GM19324 (cell line): ENCODE results near the gene CFAP53.
"Not testable (repeated sequence)": the region's sequence is repeated elsewhere in the genome, so short reads cannot be mapped to it uniquely, and the experiment has no call there.

Experiments
- ATAC-seq: cut with Tn5 transposase; IDR thresholded peaks from one replicate; pipeline ENCODE4 v1.9.1; 2021; ENCODE audit warnings: mild to moderate bottlenecking, moderate library complexity; ENCODE audit not compliant: unreplicated experiment, low FRiP score

CFAP53 gene

GRCh38 chr18:50288348-50289107 is 22.2 kb upstream of the CFAP53 start:
- ATAC-seq = not testable (repeated sequence)

GRCh38 chr18:50287441-50288347 is 21.4 kb upstream of the CFAP53 start, which contains the start of gene CXXC1:
CXXC1 (minus strand) TSS chr18:50287692; CDS start chr18:50287589, 103 bp downstream.
- ATAC-seq = peak; percentile 96

GRCh38 chr18:50287028-50287440 is 20.7 kb upstream of the CFAP53 start:
- ATAC-seq = no peak

GRCh38 chr18:50286391-50287027 is 20.2 kb upstream of the CFAP53 start:
- no peak for ATAC-seq

- ATAC-seq = no peak
Observed at GRCh38 chr18:50285631-50286321, 19.5 kb upstream of the CFAP53 start.

- ATAC-seq = no peak
Observed at GRCh38 chr18:50285071-50285470, 18.8 kb upstream of the CFAP53 start.

GRCh38 chr18:50284255-50284885 is 18.1 kb upstream of the CFAP53 start:
- no peak for ATAC-seq

- no peak for ATAC-seq
Observed at GRCh38 chr18:50283469-50284209, 17.3 kb upstream of the CFAP53 start.

GRCh38 chr18:50282521-50283335 is 16.4 kb upstream of the CFAP53 start:
- no peak for ATAC-seq

GRCh38 chr18:50281972-50282520 is 15.8 kb upstream of the CFAP53 start:
- ATAC-seq = peak; percentile 8

GRCh38 chr18:50281295-50281971 is 15.1 kb upstream of the CFAP53 start, which contains the start of gene MBD1:
MBD1 (minus strand) TSS chr18:50281523; CDS start chr18:50279992, 1,531 bp downstream.
- peak; percentile 91 for ATAC-seq

GRCh38 chr18:50280707-50281294 is 14.5 kb upstream of the CFAP53 start:
- ATAC-seq = no peak

- no peak for ATAC-seq
Observed at GRCh38 chr18:50279752-50280151, 13.5 kb upstream of the CFAP53 start.

- no peak for ATAC-seq
Observed at GRCh38 chr18:50277942-50278341, 11.6 kb upstream of the CFAP53 start.

GRCh38 chr18:50276452-50276851 is 10.2 kb upstream of the CFAP53 start:
- ATAC-seq = no peak

- no peak for ATAC-seq
Observed at GRCh38 chr18:50275503-50276036, 9.3 kb upstream of the CFAP53 start.

GRCh38 chr18:50274941-50275340 is 8.6 kb upstream of the CFAP53 start:
- no peak for ATAC-seq
